ENCODE data around the gene KLHL33. TPM values are rescaled to one million over a fixed set of nuclear protein-coding genes. Genes with fewer than 3 reads are reported as not detected.
"Not testable (repeated sequence)": the region's sequence is repeated elsewhere in the genome, so short reads cannot be mapped to it uniquely, and the experiment has no call there.

KLHL33 gene
- total RNA-seq, 1 donor from 2014 or later: under 0.01 TPM

GRCh38 chr14:20454516-20455354 is 18.8 kb upstream of the KLHL33 start, which contains the start of the genes APEX1 and OSGEP:
Gene APEX1 (plus strand): TSS chr14:20455226. CDS start chr14:20455646, 420 bp downstream.
Gene OSGEP (minus strand): TSS chr14:20454812. CDS start chr14:20454683, 129 bp downstream.
- DNase-seq (ENCODE audit: low read depth in 2 of 2): peak; percentile 99

GRCh38 chr14:20452831-20453230 is 16.9 kb upstream of the KLHL33 start:
- not testable (repeated sequence) for DNase-seq (ENCODE audit: low read depth in 2 of 2)

GRCh38 chr14:20446889-20447288 is 10.9 kb upstream of the KLHL33 start:
- no peak for DNase-seq (ENCODE audit: low read depth in 2 of 2)

- not testable (repeated sequence) for DNase-seq (ENCODE audit: low read depth in 2 of 2)
These were observed 7.7 kb upstream of the KLHL33 start for GRCh38 chr14:20443650-20444049.

- no peak for DNase-seq (ENCODE audit: low read depth in 2 of 2)
These were observed 5.5 kb upstream of the KLHL33 start for GRCh38 chr14:20441461-20441860.

GRCh38 chr14:20440882-20441281 is 4.9 kb upstream of the KLHL33 start:
- peak; percentile 37 to 55 for DNase-seq (ENCODE audit: low read depth in 2 of 2)

- DNase-seq (ENCODE audit: low read depth in 2 of 2): no peak
These were observed 4.5 kb upstream of the KLHL33 start for GRCh38 chr14:20440465-20440864.

- no peak for DNase-seq (ENCODE audit: low read depth in 2 of 2)
These were observed 2.7 kb upstream of the KLHL33 start for GRCh38 chr14:20438664-20439063.

GRCh38 chr14:20436363-20436755 is 393 bp upstream of the KLHL33 start:
- DNase-seq (ENCODE audit: low read depth in 2 of 2): no peak

- DNase-seq (ENCODE audit: low read depth in 2 of 2): peak in 1 of 2 donors; percentile 91
These were observed 1.0 kb downstream of the KLHL33 start for GRCh38 chr14:20434701-20435581.

GRCh38 chr14:20429801-20430669 is 5.9 kb downstream of the KLHL33 start:
- DNase-seq (ENCODE audit: low read depth in 2 of 2): peak in 1 of 2 donors; percentile 52

GRCh38 chr14:20428802-20429201 is 7.2 kb downstream of the KLHL33 start:
- peak in 1 of 2 donors; percentile 28 for DNase-seq (ENCODE audit: low read depth in 2 of 2)

GRCh38 chr14:20428010-20428365 is 8.0 kb downstream of the KLHL33 start:
- DNase-seq (ENCODE audit: low read depth in 2 of 2): no peak

GRCh38 chr14:20427231-20428009 is 8.5 kb downstream of the KLHL33 start:
- peak; percentile 74 to 88 for DNase-seq (ENCODE audit: low read depth in 2 of 2)

GRCh38 chr14:20424851-20425250 is 11.1 kb downstream of the KLHL33 start:
- DNase-seq (ENCODE audit: low read depth in 2 of 2): no peak

GRCh38 chr14:20422886-20423285 is 13.1 kb downstream of the KLHL33 start:
- no peak for DNase-seq (ENCODE audit: low read depth in 2 of 2)

- no peak for DNase-seq (ENCODE audit: low read depth in 2 of 2)
These were observed 14.7 kb downstream of the KLHL33 start for GRCh38 chr14:20421267-20421666.

GRCh38 chr14:20419419-20419818 is 16.5 kb downstream of the KLHL33 start:
- DNase-seq (ENCODE audit: low read depth in 2 of 2): no peak

GRCh38 chr14:20418501-20418909 is 17.5 kb downstream of the KLHL33 start:
- no peak for DNase-seq (ENCODE audit: low read depth in 2 of 2)
